HFFc6 (cell line): Measurements from ENCODE around the gene ZCWPW1. TPM values are rescaled to one million over a fixed set of nuclear protein-coding genes. Genes with fewer than 3 reads are reported as not detected.
A peak's percentile ranks its signal among the peaks of the same experiment; 100 is the strongest.

Experiments used
- DNase-seq: peaks from one replicate; pipeline ENCODE4 v3.0.0-alpha.2; 2018
- H3K27ac Mint-ChIP-seq: 2 replicates; pipeline ENCODE4 v1.8.0; 2020; ENCODE audit warnings: mild to moderate bottlenecking, mixed read lengths
- H3K27me3 Mint-ChIP-seq: 2 replicates; pipeline ENCODE4 v1.8.0; 2021; ENCODE audit warnings: mild to moderate bottlenecking, moderate library complexity, mixed read lengths; ENCODE audit not compliant: insufficient read depth
- H3K36me3 Mint-ChIP-seq: 2 replicates; pipeline ENCODE4 v1.8.0; 2021; ENCODE audit warnings: low read depth, mixed read lengths
- H3K4me1 Mint-ChIP-seq: 2 replicates; pipeline ENCODE4 v1.8.0; 2020; ENCODE audit warnings: low read depth, mixed read lengths
- H3K4me3 Mint-ChIP-seq: 2 replicates; pipeline ENCODE4 v1.8.0; 2020; ENCODE audit warnings: mild to moderate bottlenecking, moderate library complexity, mixed read lengths
- H3K9me3 Mint-ChIP-seq: 2 replicates; pipeline ENCODE4 v1.8.0; 2020; ENCODE audit warnings: mild to moderate bottlenecking, mixed read lengths
- total RNA-seq, 6 experiments: library from RNA; stranded (reverse); fragmentation: NEBNext Ultra II Directional; extraction: Animal tissue kit (Norgen Biotek cat#: 25700); gene quantifications; 2 replicates in 1 of 6; 3 replicates in 5 of 6; pipeline ENCODE4 v1.2.3, GENCODE V29; 2021
- TF ChIP-seq, protein P1 (sequence below): fragments of 200-600 bp; sonication (generic); IDR thresholded peaks from 2 replicates; pipeline ENCODE4 v1.5.0; 2021; ENCODE audit warnings: antibody characterized with exemption, mild to moderate bottlenecking

The ZCWPW1 gene
- total RNA-seq, 6 experiments from 2014 or later: 0.55 to 1.7 (median 1.2) TPM

GRCh38 chr7:100431286-100431735 lies 2.8 kb upstream of the ZCWPW1 start:
- no peak for DNase-seq
- H3K4me1 Mint-ChIP-seq: peaks cover 38% of the 10 kb centered on the region
- peak overlapping the region; percentile 44; the same call in 1 of the 2 replicates for H3K27ac Mint-ChIP-seq
- H3K27me3 Mint-ChIP-seq: peaks cover 29% of the 10 kb centered on the region
- H3K9me3 Mint-ChIP-seq: peaks cover 10% of the 10 kb centered on the region
- TF ChIP-seq, protein P1, sequence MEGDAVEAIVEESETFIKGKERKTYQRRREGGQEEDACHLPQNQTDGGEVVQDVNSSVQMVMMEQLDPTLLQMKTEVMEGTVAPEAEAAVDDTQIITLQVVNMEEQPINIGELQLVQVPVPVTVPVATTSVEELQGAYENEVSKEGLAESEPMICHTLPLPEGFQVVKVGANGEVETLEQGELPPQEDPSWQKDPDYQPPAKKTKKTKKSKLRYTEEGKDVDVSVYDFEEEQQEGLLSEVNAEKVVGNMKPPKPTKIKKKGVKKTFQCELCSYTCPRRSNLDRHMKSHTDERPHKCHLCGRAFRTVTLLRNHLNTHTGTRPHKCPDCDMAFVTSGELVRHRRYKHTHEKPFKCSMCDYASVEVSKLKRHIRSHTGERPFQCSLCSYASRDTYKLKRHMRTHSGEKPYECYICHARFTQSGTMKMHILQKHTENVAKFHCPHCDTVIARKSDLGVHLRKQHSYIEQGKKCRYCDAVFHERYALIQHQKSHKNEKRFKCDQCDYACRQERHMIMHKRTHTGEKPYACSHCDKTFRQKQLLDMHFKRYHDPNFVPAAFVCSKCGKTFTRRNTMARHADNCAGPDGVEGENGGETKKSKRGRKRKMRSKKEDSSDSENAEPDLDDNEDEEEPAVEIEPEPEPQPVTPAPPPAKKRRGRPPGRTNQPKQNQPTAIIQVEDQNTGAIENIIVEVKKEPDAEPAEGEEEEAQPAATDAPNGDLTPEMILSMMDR: no peak
- H3K4me3 Mint-ChIP-seq: peak overlapping the region; percentile 59
- H3K36me3 Mint-ChIP-seq: peaks cover 31% of the 10 kb centered on the region

- Mint-ChIP-seq H3K36me3 (peaks cover 31% of the 10 kb centered on the region), H3K27ac (peak overlapping the region; percentile 87), H3K4me1 (peaks cover 38% of the 10 kb centered on the region), H3K9me3 (peaks cover 10% of the 10 kb centered on the region), H3K27me3 (peaks cover 27% of the 10 kb centered on the region), H3K4me3 (peak overlapping the region; percentile 91)
- DNase-seq: no peak
- TF ChIP-seq, protein P1: no peak
Observed at GRCh38 chr7:100430493-100431285, 2.2 kb upstream of the ZCWPW1 start.

GRCh38 chr7:100429637-100430492 lies 1.4 kb upstream of the ZCWPW1 start, which contains the start of gene MEPCE:
MEPCE (plus strand) TSS chr7:100429831; CDS start chr7:100430019, 188 bp downstream.
- Mint-ChIP-seq H3K4me1 (peaks cover 33% of the 10 kb centered on the region), H3K36me3 (peaks cover 26% of the 10 kb centered on the region), H3K4me3 (peak within 1 kb of the TSS; percentile 99), H3K27me3 (peaks cover 27% of the 10 kb centered on the region), H3K27ac (peak within 1 kb of the TSS; percentile 100), H3K9me3 (peaks cover 10% of the 10 kb centered on the region)
- peak; percentile 97 for DNase-seq
- TF ChIP-seq, protein P1: no peak

DNA sequence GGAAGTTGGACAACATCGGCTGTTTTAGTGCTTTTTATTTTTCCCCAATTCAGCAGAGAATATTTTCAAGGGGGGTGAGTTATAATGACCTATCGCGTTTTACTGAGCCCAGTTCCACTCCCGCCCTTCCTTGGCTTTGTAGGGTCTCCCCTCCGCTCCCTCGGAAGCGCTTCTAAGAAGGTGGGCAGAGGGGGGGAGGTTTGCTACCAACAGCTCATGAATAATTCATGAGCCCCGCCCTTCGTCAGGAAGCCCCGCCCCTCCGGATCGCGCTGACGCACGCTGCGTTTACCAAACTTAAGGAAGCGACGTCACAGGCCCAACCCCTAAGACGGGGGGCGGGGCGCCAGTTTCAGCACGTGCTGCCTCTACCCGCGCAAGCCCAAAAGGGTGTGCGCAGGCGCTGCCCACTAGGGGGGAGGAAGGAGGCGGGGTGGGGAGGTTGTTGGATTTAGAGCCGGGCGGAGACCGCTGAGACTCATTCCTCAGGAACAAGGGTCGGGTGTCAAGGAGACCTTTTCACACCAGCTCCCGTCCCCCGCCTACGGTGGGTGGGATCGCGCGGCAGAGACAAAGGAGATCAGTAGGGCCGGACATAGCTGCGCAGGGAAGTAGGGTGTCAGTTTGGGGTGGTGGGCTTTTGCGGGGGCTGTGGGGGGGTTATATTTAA lies 599 bp upstream of the ZCWPW1 start:
- peaks cover 26% of the 10 kb centered on the region for H3K4me1 Mint-ChIP-seq
- H3K4me3 Mint-ChIP-seq: peak overlapping the region; percentile 99
- DNase-seq: peak; percentile 99
- H3K27ac Mint-ChIP-seq: peak overlapping the region; percentile 100
- H3K36me3 Mint-ChIP-seq: peaks cover 19% of the 10 kb centered on the region; the same call in 1 of the 2 replicates
- peaks cover 10% of the 10 kb centered on the region for H3K9me3 Mint-ChIP-seq
- H3K27me3 Mint-ChIP-seq: peaks cover 27% of the 10 kb centered on the region
- TF ChIP-seq, protein P1: peak; percentile 71

- H3K27me3 Mint-ChIP-seq: peaks cover 27% of the 10 kb centered on the region
- peaks cover 17% of the 10 kb centered on the region for H3K4me1 Mint-ChIP-seq
- peaks cover 10% of the 10 kb centered on the region for H3K9me3 Mint-ChIP-seq
- TF ChIP-seq, protein P1: no peak
- no peak for DNase-seq
- peak overlapping the region; percentile 100 for H3K27ac Mint-ChIP-seq
- peaks cover 11% of the 10 kb centered on the region; the same call in 1 of the 2 replicates for H3K36me3 Mint-ChIP-seq
- peak overlapping the region; percentile 99; the same call in 1 of the 2 replicates for H3K4me3 Mint-ChIP-seq
Observed at GRCh38 chr7:100427762-100428198, 723 bp downstream of the ZCWPW1 start.
